LNCAP (cell line): Measurements from ENCODE around the gene ATP2B2.

ENCODE experiments used
- CTCF ChIP-seq: fragments of 450-650 bp; IDR thresholded peaks from 2 replicates; pipeline ENCODE4 v1.5.1; 2017; ENCODE audit warnings: mild to moderate bottlenecking

ATP2B2 gene

GRCh38 chr3:10437272-10437994, 68.0 kb downstream of the ATP2B2 start:
- TF ChIP-seq CTCF, result no peak

- no peak for TF ChIP-seq CTCF
Observed at GRCh38 chr3:10435850-10436249, 69.5 kb downstream of the ATP2B2 start.

- TF ChIP-seq CTCF, result no peak
Observed at GRCh38 chr3:10434938-10435336, 70.4 kb downstream of the ATP2B2 start.

DNA sequence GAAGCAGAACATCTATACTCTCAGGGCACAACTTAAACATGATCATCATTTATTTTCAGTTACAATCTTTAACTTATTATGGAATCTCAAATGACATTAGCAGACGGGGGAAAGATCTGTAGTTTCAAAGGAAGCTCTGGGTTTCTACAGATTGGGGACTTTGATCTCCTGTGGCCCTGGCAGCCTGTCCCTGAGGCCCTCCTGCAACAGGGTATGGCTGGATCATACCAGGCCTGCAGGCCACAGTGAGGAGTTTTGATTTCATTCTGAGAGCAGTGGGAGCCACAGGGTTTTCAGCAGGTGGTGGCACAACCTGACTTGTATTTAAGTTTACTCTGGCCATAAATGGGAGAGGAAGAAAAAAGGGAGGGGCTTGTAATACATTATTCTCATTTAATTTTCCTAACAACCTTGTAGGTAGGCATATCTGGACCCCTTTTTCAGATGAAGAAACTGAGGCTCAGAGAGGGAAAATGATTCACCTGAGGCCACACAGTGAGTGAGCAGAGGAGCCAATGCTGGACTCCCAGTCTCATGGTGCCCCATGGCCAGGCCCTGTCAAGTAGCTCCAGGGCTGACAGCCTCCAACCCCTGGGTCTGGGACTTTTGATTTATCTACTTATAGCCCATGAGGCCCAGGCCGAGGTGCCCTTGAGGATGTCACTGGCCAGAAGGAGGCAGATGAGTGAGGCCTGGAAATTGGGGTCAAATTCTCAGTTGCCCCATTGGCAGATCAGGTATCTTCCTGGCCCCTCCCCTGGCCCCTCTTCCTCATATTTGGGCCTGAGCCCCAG, 71.0 kb downstream of the ATP2B2 start:
- TF ChIP-seq CTCF, result no peak

DNA sequence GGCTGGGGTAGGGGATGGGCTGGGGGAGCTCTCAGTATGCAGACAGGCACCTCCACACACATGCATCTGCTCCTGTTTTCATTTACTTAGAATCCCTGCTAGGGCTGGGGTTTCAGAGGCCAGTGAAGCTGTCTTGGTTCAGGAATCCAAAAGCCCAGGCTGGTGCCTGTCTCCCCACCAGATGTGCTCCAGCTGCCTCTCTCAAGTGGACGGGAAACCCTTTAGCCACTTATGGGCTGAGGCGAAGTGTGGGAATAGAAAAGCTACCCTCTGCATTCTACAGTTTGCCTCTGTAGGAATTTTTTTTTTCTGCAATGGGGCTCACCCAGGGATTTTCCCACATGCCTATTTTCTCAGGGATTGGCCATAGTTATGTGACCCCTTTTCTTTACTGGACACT, 72.5 kb downstream of the ATP2B2 start:
- TF ChIP-seq CTCF, result no peak

- TF ChIP-seq CTCF, result no peak
Observed at GRCh38 chr3:10432156-10432845, 73.1 kb downstream of the ATP2B2 start.

DNA sequence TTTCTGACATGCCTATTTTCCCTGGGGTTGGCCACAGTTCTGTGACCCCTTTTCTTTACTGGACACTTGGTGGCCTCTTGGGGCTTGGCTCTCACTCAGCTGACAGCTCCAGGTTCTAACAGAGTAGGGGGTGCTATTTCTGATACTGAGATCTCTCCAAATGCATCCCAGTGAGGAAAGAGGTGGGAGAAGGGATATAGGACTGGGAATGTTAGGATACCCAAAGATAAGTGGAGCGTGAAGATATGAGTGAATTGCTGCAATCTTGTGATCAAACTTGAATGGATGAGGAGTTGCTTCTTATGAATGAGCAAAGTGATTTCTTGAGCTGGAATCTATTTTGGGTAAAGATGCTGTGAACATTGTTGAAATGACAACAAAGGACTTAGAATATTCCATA, 74.6 kb downstream of the ATP2B2 start:
- TF ChIP-seq CTCF, result no peak
